Stromal cell of bone marrow (primary cell): ENCODE data around the gene CYBB.
A peak's percentile ranks its signal among the peaks of the same experiment; 100 is the strongest.

ENCODE experiments used
- DNase-seq: peaks from one replicate; pipeline ENCODE4 v3.0.0-alpha.2; 2012; ENCODE audit warnings: low read depth

Gene CYBB

GRCh38 chrX:37844622-37845021, 64.8 kb downstream of the CYBB start:
- no peak for DNase-seq

GRCh38 chrX:37846141-37846540, 66.3 kb downstream of the CYBB start:
- DNase-seq, result no peak

GRCh38 chrX:37846558-37846933, 66.7 kb downstream of the CYBB start:
- no peak for DNase-seq

- DNase-seq, result peak; percentile 38
These were observed 67.3 kb downstream of the CYBB start, which contains the start of gene DYNLT3 for GRCh38 chrX:37846934-37847732. Gene DYNLT3 (minus strand): TSS chrX:37847571. CDS start chrX:37847510, 61 bp downstream.

- DNase-seq, result no peak
These were observed 67.9 kb downstream of the CYBB start for GRCh38 chrX:37847733-37848197.

- DNase-seq, result no peak
These were observed 74.3 kb downstream of the CYBB start for GRCh38 chrX:37854148-37854547.

GRCh38 chrX:37854748-37855147, 74.9 kb downstream of the CYBB start:
- no peak for DNase-seq

GRCh38 chrX:37860721-37861120, 80.9 kb downstream of the CYBB start:
- DNase-seq, result no peak

GRCh38 chrX:37862851-37863250, 83.0 kb downstream of the CYBB start:
- DNase-seq, result no peak
